Liver (tissue), 9 donors: ENCODE data around the gene PCDH9. TPM values are rescaled to one million over a fixed set of nuclear protein-coding genes. Genes with fewer than 3 reads are reported as not detected.
A peak's percentile ranks its signal among the peaks of the same experiment; 100 is the strongest.

ENCODE experiments used
- DNase-seq: peaks from one replicate; pipeline ENCODE4 v3.0.0-alpha.2; 2017; ENCODE audit warnings: low spot score
- H3K27ac ChIP-seq, 2 donors: one replicate each; pipeline ENCODE4 v1.7.0; 2013; ENCODE audit warnings: inconsistent platforms in 2 of 2, low read length in 2 of 2, control low read depth in 1 of 2, low read depth in 1 of 2, mild to moderate bottlenecking in 1 of 2
- H3K27me3 ChIP-seq, 4 donors: one replicate each; pipeline versions ENCODE4 v1.6.1 to v1.7.0; 2013; ENCODE audit warnings: low read length in 3 of 4, inconsistent platforms in 1 of 4, mild to moderate bottlenecking in 1 of 4, moderate library complexity in 1 of 4; ENCODE audit not compliant: control insufficient read depth in 4 of 4, insufficient read depth in 4 of 4
- H3K36me3 ChIP-seq, 4 donors: one replicate each; pipeline versions ENCODE4 v1.6.1 to v1.7.0; 2013; ENCODE audit warnings: low read length in 3 of 4, mild to moderate bottlenecking in 3 of 4, low read depth in 1 of 4, moderate library complexity in 1 of 4; ENCODE audit not compliant: control insufficient read depth in 4 of 4, insufficient read depth in 3 of 4
- H3K4me1 ChIP-seq, 4 donors: one replicate each; pipeline versions ENCODE4 v1.6.1 to v1.7.0; 2013; ENCODE audit warnings: low read length in 3 of 4, mild to moderate bottlenecking in 3 of 4, moderate library complexity in 1 of 4; ENCODE audit not compliant: control insufficient read depth in 4 of 4, insufficient read depth in 4 of 4
- H3K4me3 ChIP-seq, 3 donors: one replicate each; pipeline versions ENCODE4 v1.6.1 to v1.7.0; 2013; ENCODE audit warnings: low read length in 3 of 3, control low read depth in 1 of 3, low read depth in 1 of 3, mild to moderate bottlenecking in 1 of 3
- H3K9ac ChIP-seq, 2 donors: one replicate each; pipeline ENCODE4 v1.7.0; 2013; ENCODE audit warnings: low read length in 2 of 2, mild to moderate bottlenecking in 2 of 2, moderate library complexity in 2 of 2, control low read depth in 1 of 2, low read depth in 1 of 2
- H3K9me3 ChIP-seq, 4 donors: one replicate each; pipeline versions ENCODE4 v1.6.1 to v1.7.0; 2013; ENCODE audit warnings: low read length in 3 of 4; ENCODE audit not compliant: control insufficient read depth in 4 of 4
- CTCF ChIP-seq: fragments of 150-350 bp; IDR thresholded peaks from 2 replicates; pipeline ENCODE4 v1.5.1; 2017; ENCODE audit warnings: improper control_type of control experiment, low read depth, low read length; ENCODE audit not compliant: missing input control
- EGR1 ChIP-seq, 2 donors: IDR thresholded peaks; 2 replicates each; pipeline ENCODE4 v1.6.1; 2016 to 2018; ENCODE audit warnings: antibody characterized with exemption in 2 of 2, low read depth in 2 of 2
- FOXA1 ChIP-seq: IDR thresholded peaks from 2 replicates; pipeline ENCODE4 v1.6.1; 2016; ENCODE audit warnings: antibody characterized with exemption
- FOXA2 ChIP-seq: IDR thresholded peaks from 2 replicates; pipeline ENCODE4 v1.6.1; 2016; ENCODE audit warnings: antibody characterized with exemption
- HNF4A ChIP-seq, 2 donors: conservative IDR thresholded peaks; 2 replicates each; pipeline ENCODE4 v1.6.1; 2016; ENCODE audit warnings: antibody characterized with exemption in 2 of 2, mild to moderate bottlenecking in 2 of 2
- HNF4G ChIP-seq: IDR thresholded peaks from 2 replicates; pipeline ENCODE4 v1.6.1; 2016; ENCODE audit warnings: antibody characterized with exemption
- JUND ChIP-seq, 2 donors: IDR thresholded peaks; 2 replicates each; pipeline ENCODE4 v1.6.1; 2016; ENCODE audit warnings: antibody characterized with exemption in 2 of 2
- MAX ChIP-seq: IDR thresholded peaks from 2 replicates; pipeline ENCODE4 v1.6.1; 2016; ENCODE audit warnings: antibody characterized with exemption
- NR2F2 ChIP-seq: IDR thresholded peaks from 2 replicates; pipeline ENCODE4 v1.6.1; 2016; ENCODE audit warnings: antibody characterized with exemption
- RAD21 ChIP-seq, 2 donors: IDR thresholded peaks; 2 replicates each; pipeline ENCODE4 v1.6.1; 2016; ENCODE audit warnings: antibody characterized with exemption in 2 of 2, mild to moderate bottlenecking in 2 of 2
- REST ChIP-seq: IDR thresholded peaks from 2 replicates; pipeline ENCODE4 v1.6.1; 2016; ENCODE audit warnings: antibody characterized with exemption, mild to moderate bottlenecking
- RXRA ChIP-seq, 2 donors: IDR thresholded peaks; 2 replicates each; pipeline ENCODE4 v1.6.1; 2017 to 2018; ENCODE audit warnings: antibody characterized with exemption in 2 of 2, mild to moderate bottlenecking in 1 of 2
- SP1 ChIP-seq: IDR thresholded peaks from 2 replicates; pipeline ENCODE4 v1.6.1; 2018; ENCODE audit warnings: antibody characterized with exemption, mild to moderate bottlenecking
- ZBTB33 ChIP-seq: IDR thresholded peaks from 2 replicates; pipeline ENCODE4 v1.6.1; 2016; ENCODE audit warnings: antibody characterized with exemption
- WGBS: extraction: QIAGEN DNeasy Blood & Tissue Kit; methylation state at CpG from one replicate; pipeline ENCODE4 v1.1.7; 2013; 5-methylcytosine and 5-hydroxymethylcytosine counted together
- polyA plus RNA-seq, 2 donors: library from polyadenylated mRNA; stranded (reverse) in 1 of 2; unstranded in 1 of 2; fragments of 200-250 nt in 1 of 2; fragments of >200 nt in 1 of 2; fragmentation: Nextera tagmentation in 1 of 2; extraction: Ambion mirVana in 1 of 2; gene quantifications; one replicate each; pipeline versions ENCODE4 v1.2.1 to v1.2.3, GENCODE V29; 2013 to 2015
- total RNA-seq, 2 donors: library from RNA; depleted of rRNA; stranded (reverse); fragments of >200 nt; gene quantifications; one replicate each; pipeline ENCODE4 v1.2.3, GENCODE V29; 2014
- donor health status: healthy.
- donor health status: healthy.
- donor health status: healthy.
- donor health status: healthy.
- donor health status: healthy.

The PCDH9 gene
- total and polyA plus RNA-seq, 4 donors = 0.90 to 4.0 (median 2.2) TPM

- TF ChIP-seq MAX = no peak
- no peak for TF ChIP-seq NR2F2
- TF ChIP-seq RXRA (IDR thresholded peaks at IDR 0.05) = no peak
- TF ChIP-seq SP1 = no peak
- TF ChIP-seq EGR1 (IDR thresholded peaks at IDR 0.05; ENCODE audit: low read depth in 2 of 2) = no peak
Observed at GRCh38 chr13:66506979-66507378, 723.2 kb downstream of the PCDH9 start (continued).

GRCh38 chr13:66506051-66506777 lies 723.9 kb downstream of the PCDH9 start:
- DNase-seq = no peak
- no peak overlapping the region for H3K4me3 ChIP-seq
- 71% methylated on average over 7 of the region's 7 CpGs for WGBS

GRCh38 chr13:66503890-66504289 lies 726.2 kb downstream of the PCDH9 start:
- DNase-seq = no peak
- H3K27ac ChIP-seq = no peak overlapping the region
- no peaks in the 10 kb centered on the region for H3K4me1 ChIP-seq
- H3K36me3 ChIP-seq = no peaks in the 10 kb centered on the region
- WGBS = 55% methylated on average over 6 of the region's 6 CpGs
- no peaks in the 10 kb centered on the region for H3K27me3 ChIP-seq
- no peak overlapping the region for H3K9ac ChIP-seq
- no peak overlapping the region for H3K4me3 ChIP-seq
- TF ChIP-seq REST (no peak), RXRA (IDR thresholded peaks at IDR 0.05) (no peak), RAD21 (IDR thresholded peaks at IDR 0.05) (no peak), ZBTB33 (no peak), JUND (IDR thresholded peaks at IDR 0.05) (no peak), FOXA2 (no peak), HNF4G (no peak), CTCF (no peak), FOXA1 (no peak)
- H3K9me3 ChIP-seq = no peaks in the 10 kb centered on the region

More at GRCh38 chr13:66506051-66506777, 723.9 kb downstream of the PCDH9 start:
- no peak for TF ChIP-seq HNF4A (conservative IDR thresholded peaks at IDR 0.05)
- TF ChIP-seq RAD21 (IDR thresholded peaks at IDR 0.05) = no peak
- TF ChIP-seq NR2F2 = peak; percentile 62
- Histone ChIP-seq H3K36me3 (no peaks in the 10 kb centered on the region), H3K9ac (no peak overlapping the region), H3K9me3 (no peaks in the 10 kb centered on the region), H3K27ac (no peak overlapping the region), H3K4me1 (no peaks in the 10 kb centered on the region), H3K27me3 (no peaks in the 10 kb centered on the region)
